K562 (cell line): ENCODE results near the gene PRRT2. TPM values are rescaled to one million over a fixed set of nuclear protein-coding genes. Genes with fewer than 3 reads are reported as not detected.

Experiments used
- CTCF ChIP-seq, 3 experiments: IDR thresholded peaks in 2 of 3; conservative IDR thresholded peaks in 1 of 3; 2 replicates each; pipeline ENCODE4 v1.5.1; 2011 to 2012; ENCODE audit warnings: low read length in 3 of 3, mild to moderate bottlenecking in 3 of 3, control low read depth in 2 of 3, improper control_type of control experiment in 1 of 3, inconsistent platforms in 1 of 3, low read depth in 1 of 3, mixed read lengths in 1 of 3, moderate library complexity in 1 of 3; ENCODE audit not compliant: insufficient read depth in 2 of 3
- MTF1 ChIP-seq: fragments of 250-450 bp; sonication (Bioruptor Pico); IDR thresholded peaks from 2 replicates; pipeline ENCODE4 v1.9.0; 2021; ENCODE audit warnings: moderate library complexity, mild to moderate bottlenecking, inconsistent platforms, borderline replicate concordance
- SIN3A ChIP-seq, 2 experiments: fragments of 150-350 bp in 1 of 2; IDR thresholded peaks; 2 replicates each; pipeline ENCODE4 v1.6.1; 2011 to 2016; ENCODE audit warnings: borderline replicate concordance in 2 of 2, low read depth in 2 of 2, low read length in 2 of 2, mild to moderate bottlenecking in 2 of 2, moderate library complexity in 2 of 2; ENCODE audit not compliant: control insufficient read depth in 1 of 2
- ZBTB7A ChIP-seq: IDR thresholded peaks from 2 replicates; pipeline ENCODE4 v1.6.1; 2011; ENCODE audit warnings: low read depth, mild to moderate bottlenecking, low read length, moderate library complexity, borderline replicate concordance; ENCODE audit not compliant: control insufficient read depth
- polyA plus RNA-seq, 8 experiments: library from polyadenylated mRNA; depleted of rRNA in 4 of 8; stranded (reverse) in 5 of 8; unstranded in 3 of 8; fragments of >200 nt; fragmentation: Nextera tagmentation in 2 of 8; fragmentation: Illumina TruSeq in 1 of 8; extraction: Ambion mirVana in 2 of 8; extraction: Trizol in 1 of 8; gene quantifications; 2 replicates each; pipeline versions ENCODE4 v1.2.1 to v1.2.3, GENCODE V29; 2011 to 2014; ENCODE audit warnings: inconsistent platforms in 1 of 8, missing spikeins in 1 of 8
- total RNA-seq, 7 experiments: library from RNA; depleted of rRNA in 6 of 7; stranded (reverse); fragments of >200 nt in 6 of 7; fragmentation: Illumina TruSeq in 2 of 7; extraction: Trizol in 2 of 7; gene quantifications; 2 replicates each; pipeline versions ENCODE4 v1.2.1 to v1.2.3, GENCODE V29; 2011 to 2021; ENCODE audit warnings: low replicate concordance in 1 of 7
- TF ChIP-seq, protein P1 (sequence below), 2 experiments: fragments of 450-650 bp in 1 of 2; IDR thresholded peaks; 2 replicates each; pipeline ENCODE4 v1.6.1; 2011 to 2017; ENCODE audit warnings: low read depth in 2 of 2, antibody characterized with exemption in 1 of 2, borderline replicate concordance in 1 of 2, low read length in 1 of 2, mild to moderate bottlenecking in 1 of 2, mixed read lengths in 1 of 2; ENCODE audit not compliant: control insufficient read depth in 1 of 2
- TF ChIP-seq, protein P2 (sequence below): fragments of 450-650 bp; IDR thresholded peaks from 2 replicates; pipeline ENCODE4 v1.6.1; 2016; ENCODE audit warnings: borderline replicate concordance
- TF ChIP-seq, protein P3 (sequence below): sonication (generic); formaldehyde crosslinking; IDR thresholded peaks from 2 replicates; pipeline ENCODE4 v1.4.0; 2020; ENCODE audit warnings: mild to moderate bottlenecking, missing genetic modification reagents

The PRRT2 gene
- total and polyA plus RNA-seq, 9 of the 15 experiments (the other 6 are each of a cell fraction or from before 2014, with no cell fraction given), result 0.11 to 1.0 (median 0.42) TPM; not detected in 2

DNA sequence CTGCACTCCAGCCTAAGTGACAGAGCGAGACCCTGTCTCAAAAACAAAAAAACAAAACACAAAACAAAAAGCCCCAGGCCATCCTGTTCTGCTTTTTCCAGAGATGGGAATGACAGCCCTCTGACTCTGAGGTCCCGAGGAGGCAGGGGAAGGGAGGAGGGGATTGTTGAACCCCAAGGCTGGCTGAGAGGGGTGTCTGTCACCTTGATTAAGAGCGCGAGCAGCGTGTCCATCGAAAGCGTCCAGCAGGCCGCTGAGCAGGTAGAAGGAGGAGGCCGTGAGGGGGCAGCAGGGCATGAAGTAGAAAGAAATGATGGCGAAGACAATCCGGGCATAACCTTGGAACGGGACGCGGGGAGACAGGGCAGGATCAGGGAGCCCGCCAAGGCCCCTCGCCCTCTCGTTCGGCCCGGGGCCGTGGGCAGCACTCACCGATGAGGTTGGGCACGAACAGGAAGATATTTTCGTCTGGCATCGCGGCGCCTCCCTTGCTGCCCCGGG lies 50.4 kb downstream of the PRRT2 start (continued):
- TF ChIP-seq MTF1 (no peak), CTCF (IDR thresholded peaks at IDR 0.05 in 2 of 3, conservative IDR thresholded peaks at IDR 0.05 in 1 of 3; ENCODE audit: insufficient read depth in 2 of 3, low read depth in 1 of 3, low read length in 3 of 3) (peak in 2 of 3 experiments; percentile 20 to 23; a peak in 3 of 6 replicates), ZBTB7A (0 out of 2 replicates have a peak, but pooled peaks have one; percentile 23), SIN3A (IDR thresholded peaks at IDR 0.05; ENCODE audit: borderline replicate concordance in 2 of 2, control insufficient read depth in 1 of 2, low read depth in 2 of 2, low read length in 2 of 2) (0 out of 4 replicates have a peak, but pooled peaks of 1 of the 2 experiments have one; percentile 5)
- TF ChIP-seq, protein P1, sequence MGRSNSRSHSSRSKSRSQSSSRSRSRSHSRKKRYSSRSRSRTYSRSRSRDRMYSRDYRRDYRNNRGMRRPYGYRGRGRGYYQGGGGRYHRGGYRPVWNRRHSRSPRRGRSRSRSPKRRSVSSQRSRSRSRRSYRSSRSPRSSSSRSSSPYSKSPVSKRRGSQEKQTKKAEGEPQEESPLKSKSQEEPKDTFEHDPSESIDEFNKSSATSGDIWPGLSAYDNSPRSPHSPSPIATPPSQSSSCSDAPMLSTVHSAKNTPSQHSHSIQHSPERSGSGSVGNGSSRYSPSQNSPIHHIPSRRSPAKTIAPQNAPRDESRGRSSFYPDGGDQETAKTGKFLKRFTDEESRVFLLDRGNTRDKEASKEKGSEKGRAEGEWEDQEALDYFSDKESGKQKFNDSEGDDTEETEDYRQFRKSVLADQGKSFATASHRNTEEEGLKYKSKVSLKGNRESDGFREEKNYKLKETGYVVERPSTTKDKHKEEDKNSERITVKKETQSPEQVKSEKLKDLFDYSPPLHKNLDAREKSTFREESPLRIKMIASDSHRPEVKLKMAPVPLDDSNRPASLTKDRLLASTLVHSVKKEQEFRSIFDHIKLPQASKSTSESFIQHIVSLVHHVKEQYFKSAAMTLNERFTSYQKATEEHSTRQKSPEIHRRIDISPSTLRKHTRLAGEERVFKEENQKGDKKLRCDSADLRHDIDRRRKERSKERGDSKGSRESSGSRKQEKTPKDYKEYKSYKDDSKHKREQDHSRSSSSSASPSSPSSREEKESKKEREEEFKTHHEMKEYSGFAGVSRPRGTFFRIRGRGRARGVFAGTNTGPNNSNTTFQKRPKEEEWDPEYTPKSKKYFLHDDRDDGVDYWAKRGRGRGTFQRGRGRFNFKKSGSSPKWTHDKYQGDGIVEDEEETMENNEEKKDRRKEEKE (IDR thresholded peaks at IDR 0.05; ENCODE audit: borderline replicate concordance in 1 of 2, control insufficient read depth in 1 of 2, low read depth in 2 of 2, low read length in 1 of 2), result no peak
- TF ChIP-seq, protein P2, sequence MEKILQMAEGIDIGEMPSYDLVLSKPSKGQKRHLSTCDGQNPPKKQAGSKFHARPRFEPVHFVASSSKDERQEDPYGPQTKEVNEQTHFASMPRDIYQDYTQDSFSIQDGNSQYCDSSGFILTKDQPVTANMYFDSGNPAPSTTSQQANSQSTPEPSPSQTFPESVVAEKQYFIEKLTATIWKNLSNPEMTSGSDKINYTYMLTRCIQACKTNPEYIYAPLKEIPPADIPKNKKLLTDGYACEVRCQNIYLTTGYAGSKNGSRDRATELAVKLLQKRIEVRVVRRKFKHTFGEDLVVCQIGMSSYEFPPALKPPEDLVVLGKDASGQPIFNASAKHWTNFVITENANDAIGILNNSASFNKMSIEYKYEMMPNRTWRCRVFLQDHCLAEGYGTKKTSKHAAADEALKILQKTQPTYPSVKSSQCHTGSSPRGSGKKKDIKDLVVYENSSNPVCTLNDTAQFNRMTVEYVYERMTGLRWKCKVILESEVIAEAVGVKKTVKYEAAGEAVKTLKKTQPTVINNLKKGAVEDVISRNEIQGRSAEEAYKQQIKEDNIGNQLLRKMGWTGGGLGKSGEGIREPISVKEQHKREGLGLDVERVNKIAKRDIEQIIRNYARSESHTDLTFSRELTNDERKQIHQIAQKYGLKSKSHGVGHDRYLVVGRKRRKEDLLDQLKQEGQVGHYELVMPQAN, result peak; percentile 19; the same call in 1 of the 2 replicates
- TF ChIP-seq, protein P3, sequence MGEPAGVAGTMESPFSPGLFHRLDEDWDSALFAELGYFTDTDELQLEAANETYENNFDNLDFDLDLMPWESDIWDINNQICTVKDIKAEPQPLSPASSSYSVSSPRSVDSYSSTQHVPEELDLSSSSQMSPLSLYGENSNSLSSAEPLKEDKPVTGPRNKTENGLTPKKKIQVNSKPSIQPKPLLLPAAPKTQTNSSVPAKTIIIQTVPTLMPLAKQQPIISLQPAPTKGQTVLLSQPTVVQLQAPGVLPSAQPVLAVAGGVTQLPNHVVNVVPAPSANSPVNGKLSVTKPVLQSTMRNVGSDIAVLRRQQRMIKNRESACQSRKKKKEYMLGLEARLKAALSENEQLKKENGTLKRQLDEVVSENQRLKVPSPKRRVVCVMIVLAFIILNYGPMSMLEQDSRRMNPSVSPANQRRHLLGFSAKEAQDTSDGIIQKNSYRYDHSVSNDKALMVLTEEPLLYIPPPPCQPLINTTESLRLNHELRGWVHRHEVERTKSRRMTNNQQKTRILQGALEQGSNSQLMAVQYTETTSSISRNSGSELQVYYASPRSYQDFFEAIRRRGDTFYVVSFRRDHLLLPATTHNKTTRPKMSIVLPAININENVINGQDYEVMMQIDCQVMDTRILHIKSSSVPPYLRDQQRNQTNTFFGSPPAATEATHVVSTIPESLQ, result no peak
